HL-60/S4 (cell line): Measurements from ENCODE around the gene TTBK2.

Experiments used
- in situ Hi-C: fragments of 300-500 bp; cut with MboI; formaldehyde crosslinking; loops from 2 replicates; pipeline ENCODE4 v1.14.3; 2022; ENCODE audit warnings: low sequenced_read_pairs

Gene TTBK2

GRCh38 chr15:42832576-42832975, 88.0 kb downstream of the TTBK2 start:
- in situ Hi-C loops = no loop called here

- in situ Hi-C loops = no loop called here
Observed at GRCh38 chr15:42826251-42826890, 94.2 kb downstream of the TTBK2 start.

GRCh38 chr15:42825599-42825998, 95.0 kb downstream of the TTBK2 start:
- in situ Hi-C loops = no loop called here

DNA sequence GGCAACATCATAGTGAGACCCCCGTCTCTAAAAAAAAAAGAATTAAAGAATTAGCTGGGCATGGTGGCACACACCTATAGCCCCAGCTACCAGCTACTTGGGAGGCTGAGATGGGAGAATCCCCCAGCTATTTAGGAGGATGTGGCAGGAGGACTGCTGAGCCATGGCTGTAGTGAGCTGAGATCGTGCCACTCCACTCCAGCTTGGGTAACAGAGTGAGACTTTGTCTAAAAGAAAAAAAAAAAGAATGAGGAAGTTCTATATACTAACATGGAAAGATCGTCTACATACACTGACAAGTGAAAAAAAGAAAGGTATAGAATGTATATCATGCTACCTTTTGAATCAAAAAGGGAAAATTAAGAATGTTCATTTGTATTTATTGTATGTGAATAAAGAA, 99.8 kb downstream of the TTBK2 start:
- in situ Hi-C loops = no loop called here

DNA sequence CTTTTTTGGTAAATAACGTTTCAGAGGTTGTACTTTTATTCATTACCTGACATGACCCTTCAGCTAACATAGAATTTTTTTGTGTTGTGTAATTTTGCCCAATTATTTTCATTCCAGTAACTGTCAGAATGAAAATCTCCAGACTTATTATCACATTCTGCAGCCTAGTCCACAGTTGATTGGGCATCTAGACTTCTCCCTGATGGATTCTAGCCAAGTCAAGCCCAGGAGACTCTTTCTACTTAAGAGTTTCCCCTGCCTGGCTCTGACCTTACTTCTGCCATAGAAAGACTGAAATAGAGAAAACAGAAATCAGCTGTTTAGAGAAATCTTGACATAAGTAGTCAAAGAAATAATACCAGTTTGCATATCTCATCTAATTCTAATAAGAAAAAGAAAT, 100.8 kb downstream of the TTBK2 start:
- in situ Hi-C loops = no loop called here

DNA sequence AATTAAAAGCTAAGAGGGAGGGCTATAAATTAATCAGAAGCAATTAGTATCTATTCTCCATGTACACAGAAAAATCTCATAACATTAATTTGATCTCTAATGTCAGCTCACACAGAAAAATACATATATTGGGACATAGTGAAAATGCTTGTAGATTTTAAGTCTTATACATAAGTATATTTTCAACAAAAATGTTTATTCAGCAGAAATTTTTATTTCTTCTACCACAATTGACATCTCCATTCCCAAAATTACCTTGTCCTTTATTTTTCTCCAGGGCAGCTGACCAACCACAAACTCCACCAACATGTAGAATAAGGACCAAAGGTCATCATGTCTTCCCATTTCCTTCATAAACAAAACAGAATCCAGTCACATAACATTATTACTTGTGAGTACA, 109.1 kb downstream of the TTBK2 start:
- in situ Hi-C loops = no loop called here

- in situ Hi-C loops = no loop called here
Observed at GRCh38 chr15:42808913-42809312, 111.7 kb downstream of the TTBK2 start.

GRCh38 chr15:42805266-42805665, 115.3 kb downstream of the TTBK2 start:
- in situ Hi-C loops = no loop called here

GRCh38 chr15:42804739-42805138, 115.8 kb downstream of the TTBK2 start:
- in situ Hi-C loops = no loop called here

GRCh38 chr15:42803436-42803835, 117.1 kb downstream of the TTBK2 start:
- in situ Hi-C loops = no loop called here

GRCh38 chr15:42802168-42802567, 118.4 kb downstream of the TTBK2 start:
- in situ Hi-C loops = no loop called here

DNA sequence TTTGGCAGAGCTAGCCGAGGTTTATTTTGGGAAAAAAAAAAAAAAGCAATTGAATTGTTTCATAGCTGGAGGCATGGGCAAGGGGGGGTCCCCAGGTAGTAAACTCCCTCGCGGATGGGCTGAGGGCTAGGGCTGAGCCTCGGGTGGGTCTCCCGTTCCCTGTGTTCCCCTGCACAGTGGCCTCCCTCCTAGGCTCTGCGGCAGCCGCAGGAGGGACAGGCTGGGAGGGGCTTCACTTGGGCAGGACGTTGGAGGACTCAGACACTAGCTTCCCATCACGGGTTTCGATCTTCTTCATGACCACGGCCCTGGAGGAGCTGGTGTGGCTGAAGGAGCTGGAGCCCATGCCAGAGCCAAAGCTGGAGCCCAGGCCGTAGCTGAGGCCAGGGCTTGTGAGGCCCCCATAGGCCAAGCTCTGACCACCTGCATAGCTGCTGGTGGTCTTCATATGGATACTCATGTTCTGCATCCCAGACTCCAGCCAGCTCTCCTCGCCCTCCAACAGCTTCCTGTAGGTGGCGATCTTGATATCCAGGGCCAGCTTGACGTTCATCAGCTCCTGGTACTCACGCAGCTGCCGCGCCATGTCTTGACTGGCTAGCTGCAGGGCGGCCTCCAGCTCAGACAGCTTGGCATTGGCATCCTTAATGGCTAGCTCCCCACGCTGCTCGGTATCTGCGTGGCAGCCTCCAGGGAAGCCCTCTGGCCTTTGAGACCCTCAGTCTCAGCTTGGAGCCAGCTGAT, 119.7 kb downstream of the TTBK2 start:
- in situ Hi-C loops = no loop called here

DNA sequence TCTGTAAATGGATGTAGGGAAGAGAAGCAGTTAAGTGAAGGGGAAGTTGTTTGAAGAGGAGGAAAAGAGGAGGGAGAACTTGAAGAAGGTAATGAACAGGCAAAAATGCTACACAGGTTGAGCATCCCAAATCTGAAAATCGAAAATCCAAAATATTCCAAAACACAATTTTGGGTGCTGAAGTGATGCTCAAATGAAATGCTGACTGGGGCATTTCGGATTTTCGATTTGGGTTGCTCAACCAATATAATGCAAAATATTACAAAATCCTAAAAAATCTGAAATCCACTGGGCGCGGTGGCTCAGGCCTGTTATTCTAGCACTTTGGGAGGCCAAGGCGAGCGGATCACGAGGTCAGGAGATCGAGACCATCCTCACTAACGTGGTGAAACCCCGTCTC, 121.8 kb downstream of the TTBK2 start:
- in situ Hi-C loops = no loop called here

GRCh38 chr15:42796955-42797782, 123.4 kb downstream of the TTBK2 start:
- in situ Hi-C loops = no loop called here

- in situ Hi-C loops = no loop called here
Observed at GRCh38 chr15:42788725-42789124, 131.9 kb downstream of the TTBK2 start.

GRCh38 chr15:42786978-42787377, 133.6 kb downstream of the TTBK2 start:
- in situ Hi-C loops = no loop called here

- in situ Hi-C loops = no loop called here
Observed at GRCh38 chr15:42785569-42785968, 135.0 kb downstream of the TTBK2 start.

GRCh38 chr15:42784705-42785104, 135.9 kb downstream of the TTBK2 start:
- in situ Hi-C loops = no loop called here

- in situ Hi-C loops = no loop called here
Observed at GRCh38 chr15:42782716-42783115, 137.9 kb downstream of the TTBK2 start.

DNA sequence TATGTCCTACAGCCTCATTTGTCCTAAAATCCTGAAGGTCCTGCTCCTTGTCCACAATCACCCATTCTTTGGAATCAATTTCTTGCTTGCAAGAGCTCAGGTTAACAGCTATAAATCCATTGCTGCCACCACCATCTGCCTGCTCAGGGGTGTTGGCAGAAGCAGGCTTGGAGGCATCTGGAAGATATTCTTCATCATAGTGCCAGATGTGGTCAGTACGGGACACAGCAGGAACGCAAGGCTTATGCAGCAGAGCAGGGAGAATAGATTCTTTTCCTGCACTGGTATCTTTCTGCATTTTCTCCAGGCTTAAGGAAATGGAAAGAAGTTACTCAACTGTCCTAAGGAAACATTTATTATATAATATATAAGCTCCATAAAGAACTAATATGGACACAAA, 145.2 kb downstream of the TTBK2 start:
- in situ Hi-C loops = no loop called here

GRCh38 chr15:42772901-42773300, 147.7 kb downstream of the TTBK2 start:
- in situ Hi-C loops = no loop called here

DNA sequence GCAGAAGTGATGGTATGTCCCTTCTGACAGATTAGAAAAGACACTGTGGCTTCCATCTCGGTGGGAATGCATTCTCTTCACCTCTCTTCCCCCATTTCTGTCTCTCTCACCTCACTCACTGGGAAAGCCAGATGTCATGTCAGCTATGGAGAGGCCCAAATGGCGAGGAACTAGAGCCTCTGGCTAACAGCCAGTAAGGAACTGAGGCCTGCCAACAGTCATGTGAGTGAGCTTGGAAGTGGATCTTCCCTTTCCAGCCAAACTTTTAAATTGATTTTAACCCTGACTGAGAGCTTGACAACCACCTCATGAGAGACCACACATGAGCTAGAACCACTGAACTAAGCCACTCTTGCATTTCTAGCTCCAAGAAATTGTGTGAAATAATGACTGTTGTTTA, 148.4 kb downstream of the TTBK2 start:
- in situ Hi-C loops = no loop called here
